ENCODE measurements around the gene SLC35D2. TPM values are rescaled to one million over a fixed set of nuclear protein-coding genes. Genes with fewer than 3 reads are reported as not detected.

Gene SLC35D2
- polyA plus RNA-seq, 1 donor from 2014 or later, result 0.07 TPM

GRCh38 chr9:96423322-96423984 lies 39.9 kb upstream of the SLC35D2 start:
- Histone ChIP-seq H3K4me2 (ENCODE audit: low read length) (no peak overlapping the region), H3K27ac (ENCODE audit: low read length) (no peak overlapping the region), H3K9ac (ENCODE audit: low read length) (no peak overlapping the region), H3F3A (ENCODE audit: insufficient read depth, low read length, poor library complexity, severe bottlenecking) (no peaks in the 10 kb centered on the region), H3K9me2 (ENCODE audit: insufficient read depth, low read length) (no peaks in the 10 kb centered on the region), H4K20me1 (ENCODE audit: insufficient read depth) (no peaks in the 10 kb centered on the region), H3K27me3 (ENCODE audit: insufficient read depth, low read depth, low read length) (no peaks in the 10 kb centered on the region), H2AFZ (ENCODE audit: low read depth, low read length) (no peak overlapping the region), H3K36me3 (ENCODE audit: insufficient read depth, low read length) (no peaks in the 10 kb centered on the region), H3K4me3 (ENCODE audit: low read length) (no peak overlapping the region), H3K9me3 (ENCODE audit: low read length) (no peaks in the 10 kb centered on the region), H3K79me2 (replicated peaks; ENCODE audit: insufficient read depth, low read length) (no peaks in the 10 kb centered on the region)
- TF ChIP-seq RAD21 (conservative IDR thresholded peaks at IDR 0.05), result no peak
- no peak for TF ChIP-seq POLR2AphosphoS5 (IDR thresholded peaks at IDR 0.05)
- TF ChIP-seq, protein P1, sequence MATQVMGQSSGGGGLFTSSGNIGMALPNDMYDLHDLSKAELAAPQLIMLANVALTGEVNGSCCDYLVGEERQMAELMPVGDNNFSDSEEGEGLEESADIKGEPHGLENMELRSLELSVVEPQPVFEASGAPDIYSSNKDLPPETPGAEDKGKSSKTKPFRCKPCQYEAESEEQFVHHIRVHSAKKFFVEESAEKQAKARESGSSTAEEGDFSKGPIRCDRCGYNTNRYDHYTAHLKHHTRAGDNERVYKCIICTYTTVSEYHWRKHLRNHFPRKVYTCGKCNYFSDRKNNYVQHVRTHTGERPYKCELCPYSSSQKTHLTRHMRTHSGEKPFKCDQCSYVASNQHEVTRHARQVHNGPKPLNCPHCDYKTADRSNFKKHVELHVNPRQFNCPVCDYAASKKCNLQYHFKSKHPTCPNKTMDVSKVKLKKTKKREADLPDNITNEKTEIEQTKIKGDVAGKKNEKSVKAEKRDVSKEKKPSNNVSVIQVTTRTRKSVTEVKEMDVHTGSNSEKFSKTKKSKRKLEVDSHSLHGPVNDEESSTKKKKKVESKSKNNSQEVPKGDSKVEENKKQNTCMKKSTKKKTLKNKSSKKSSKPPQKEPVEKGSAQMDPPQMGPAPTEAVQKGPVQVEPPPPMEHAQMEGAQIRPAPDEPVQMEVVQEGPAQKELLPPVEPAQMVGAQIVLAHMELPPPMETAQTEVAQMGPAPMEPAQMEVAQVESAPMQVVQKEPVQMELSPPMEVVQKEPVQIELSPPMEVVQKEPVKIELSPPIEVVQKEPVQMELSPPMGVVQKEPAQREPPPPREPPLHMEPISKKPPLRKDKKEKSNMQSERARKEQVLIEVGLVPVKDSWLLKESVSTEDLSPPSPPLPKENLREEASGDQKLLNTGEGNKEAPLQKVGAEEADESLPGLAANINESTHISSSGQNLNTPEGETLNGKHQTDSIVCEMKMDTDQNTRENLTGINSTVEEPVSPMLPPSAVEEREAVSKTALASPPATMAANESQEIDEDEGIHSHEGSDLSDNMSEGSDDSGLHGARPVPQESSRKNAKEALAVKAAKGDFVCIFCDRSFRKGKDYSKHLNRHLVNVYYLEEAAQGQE (IDR thresholded peaks at IDR 0.05; ENCODE audit: borderline replicate concordance), result no peak
- no peak for TF ChIP-seq MXI1 (conservative IDR thresholded peaks at IDR 0.05; ENCODE audit: poor library complexity, severe bottlenecking)
- no peak for TF ChIP-seq EZH2 (IDR thresholded peaks at IDR 0.05; ENCODE audit: borderline replicate concordance, insufficient read depth, low read length, poor library complexity, severe bottlenecking)
- no peak for TF ChIP-seq EP300 (conservative IDR thresholded peaks at IDR 0.05; ENCODE audit: poor library complexity, severe bottlenecking)
- no peak for TF ChIP-seq SMC3 (conservative IDR thresholded peaks at IDR 0.05; ENCODE audit: poor library complexity)
- TF ChIP-seq, protein P2, sequence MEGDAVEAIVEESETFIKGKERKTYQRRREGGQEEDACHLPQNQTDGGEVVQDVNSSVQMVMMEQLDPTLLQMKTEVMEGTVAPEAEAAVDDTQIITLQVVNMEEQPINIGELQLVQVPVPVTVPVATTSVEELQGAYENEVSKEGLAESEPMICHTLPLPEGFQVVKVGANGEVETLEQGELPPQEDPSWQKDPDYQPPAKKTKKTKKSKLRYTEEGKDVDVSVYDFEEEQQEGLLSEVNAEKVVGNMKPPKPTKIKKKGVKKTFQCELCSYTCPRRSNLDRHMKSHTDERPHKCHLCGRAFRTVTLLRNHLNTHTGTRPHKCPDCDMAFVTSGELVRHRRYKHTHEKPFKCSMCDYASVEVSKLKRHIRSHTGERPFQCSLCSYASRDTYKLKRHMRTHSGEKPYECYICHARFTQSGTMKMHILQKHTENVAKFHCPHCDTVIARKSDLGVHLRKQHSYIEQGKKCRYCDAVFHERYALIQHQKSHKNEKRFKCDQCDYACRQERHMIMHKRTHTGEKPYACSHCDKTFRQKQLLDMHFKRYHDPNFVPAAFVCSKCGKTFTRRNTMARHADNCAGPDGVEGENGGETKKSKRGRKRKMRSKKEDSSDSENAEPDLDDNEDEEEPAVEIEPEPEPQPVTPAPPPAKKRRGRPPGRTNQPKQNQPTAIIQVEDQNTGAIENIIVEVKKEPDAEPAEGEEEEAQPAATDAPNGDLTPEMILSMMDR (IDR thresholded peaks at IDR 0.05; ENCODE audit: poor library complexity, severe bottlenecking), result no peak
- TF ChIP-seq TAF1 (IDR thresholded peaks at IDR 0.05; ENCODE audit: low read depth), result no peak

DNA sequence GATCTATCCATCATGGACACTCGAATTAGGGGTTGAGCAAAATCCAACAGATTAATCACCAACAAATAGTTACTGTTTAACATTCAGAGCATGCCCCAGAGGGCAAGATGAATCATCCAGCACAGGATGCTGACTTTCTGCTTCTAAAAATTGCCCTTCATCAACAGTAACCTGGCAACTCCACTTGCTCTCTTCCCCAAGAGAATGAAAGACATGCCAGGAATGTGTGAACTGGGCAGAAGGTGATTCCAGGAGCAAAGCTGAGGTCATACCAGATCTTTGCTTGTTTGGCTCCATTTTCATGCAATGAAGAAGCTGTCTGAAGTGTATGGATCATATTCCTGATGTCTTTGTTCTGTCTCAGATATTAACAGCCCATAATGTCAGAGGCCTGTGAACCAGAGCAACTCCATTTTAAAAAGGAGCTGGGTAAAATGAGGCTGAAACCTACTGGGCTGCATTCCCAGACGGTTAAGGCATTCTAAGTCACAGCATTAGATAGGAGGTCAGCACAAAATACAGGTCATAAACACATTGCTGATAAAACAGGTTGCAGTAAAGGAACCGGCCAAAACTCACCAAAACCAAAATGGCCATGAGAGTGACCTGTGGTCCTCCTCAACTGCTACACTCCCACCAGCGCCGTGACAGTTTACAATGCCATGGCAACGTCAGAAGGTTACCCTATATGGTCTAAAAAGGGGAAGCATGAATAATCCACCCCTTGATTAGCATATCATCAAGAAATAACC lies 37.1 kb upstream of the SLC35D2 start:
- Histone ChIP-seq H3K79me2 (replicated peaks; ENCODE audit: insufficient read depth, low read length) (peaks cover 3% of the 10 kb centered on the region), H3K9ac (ENCODE audit: low read length) (no peak overlapping the region), H3K27ac (ENCODE audit: low read length) (peak overlapping the region; percentile 20), H3K27me3 (ENCODE audit: insufficient read depth, low read depth, low read length) (no peaks in the 10 kb centered on the region), H3K9me2 (ENCODE audit: insufficient read depth, low read length) (no peaks in the 10 kb centered on the region), H2AFZ (ENCODE audit: low read depth, low read length) (no peak overlapping the region), H4K20me1 (ENCODE audit: insufficient read depth) (no peaks in the 10 kb centered on the region), H3K4me3 (ENCODE audit: low read length) (no peak overlapping the region), H3F3A (ENCODE audit: insufficient read depth, low read length, poor library complexity, severe bottlenecking) (no peaks in the 10 kb centered on the region), H3K9me3 (ENCODE audit: low read length) (no peaks in the 10 kb centered on the region), H3K36me3 (ENCODE audit: insufficient read depth, low read length) (no peaks in the 10 kb centered on the region), H3K4me2 (ENCODE audit: low read length) (no peak overlapping the region)
- TF ChIP-seq SMC3 (conservative IDR thresholded peaks at IDR 0.05; ENCODE audit: poor library complexity) (no peak), EZH2 (IDR thresholded peaks at IDR 0.05; ENCODE audit: borderline replicate concordance, insufficient read depth, low read length, poor library complexity, severe bottlenecking) (no peak), MXI1 (conservative IDR thresholded peaks at IDR 0.05; ENCODE audit: poor library complexity, severe bottlenecking) (no peak), TAF1 (IDR thresholded peaks at IDR 0.05; ENCODE audit: low read depth) (no peak), EP300 (conservative IDR thresholded peaks at IDR 0.05; ENCODE audit: poor library complexity, severe bottlenecking) (no peak)
- TF ChIP-seq, protein P2 (IDR thresholded peaks at IDR 0.05; ENCODE audit: poor library complexity, severe bottlenecking), result no peak
